Measurements from ENCODE around the gene ITGA11. TPM values are rescaled to one million over a fixed set of nuclear protein-coding genes. Genes with fewer than 3 reads are reported as not detected.

Gene ITGA11
- polyA plus RNA-seq, 1 of the 3 experiments (the other 2 are of a cell fraction), result 0.49 TPM

DNA sequence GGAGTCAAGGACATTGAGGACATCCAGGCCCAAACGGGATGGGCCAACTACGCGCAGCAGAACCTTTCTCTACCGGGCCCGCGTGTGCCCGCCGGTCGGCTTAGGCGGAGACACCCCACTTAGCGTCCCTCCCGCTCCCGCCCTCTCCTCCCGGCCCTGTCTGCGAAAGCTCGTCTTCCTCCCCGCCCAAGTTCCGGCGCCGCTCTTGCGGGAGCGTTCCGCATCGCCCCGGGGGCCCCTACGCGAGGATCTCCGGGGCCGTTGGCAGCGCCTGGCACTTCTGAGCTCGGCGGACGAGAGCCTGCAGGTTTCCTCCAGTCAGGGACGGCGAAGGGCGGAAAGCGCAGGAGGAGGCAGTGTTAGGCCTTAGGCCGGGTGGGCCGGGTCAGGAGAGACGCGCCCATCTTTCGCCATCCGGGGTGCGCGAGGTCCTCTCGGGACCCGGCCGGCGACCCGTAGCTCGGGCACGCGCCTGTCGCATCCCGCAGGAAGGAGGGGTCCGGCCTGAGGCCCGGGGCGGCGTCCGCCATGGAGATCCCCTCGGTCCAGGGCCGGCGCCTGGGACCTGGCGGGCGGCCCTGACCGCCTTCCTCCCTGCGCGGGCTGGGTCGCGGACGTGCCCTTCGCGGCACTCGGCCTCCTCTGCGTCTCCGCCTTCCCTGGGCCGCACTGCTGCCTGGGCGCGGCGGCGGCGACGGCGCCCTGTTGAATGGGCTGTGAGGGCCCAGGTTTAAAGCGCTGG lies 154.2 kb downstream of the ITGA11 start, which contains the start of gene FEM1B (continued):
- TF ChIP-seq FOXM1 (IDR thresholded peaks at IDR 0.05; ENCODE audit: low read depth) (0 out of 2 replicates have a peak, but pooled peaks have one; percentile 54), FOXJ3 (CRISPR knock-in tag; IDR thresholded peaks at IDR 0.05) (peak; percentile 48; the same call in 1 of the 2 replicates), RFX5 (IDR thresholded peaks at IDR 0.05; ENCODE audit: low read length) (no peak), POLR2AphosphoS5 (IDR thresholded peaks at IDR 0.05; ENCODE audit: low read depth, low read length) (peak; percentile 80), TAF1 (IDR thresholded peaks at IDR 0.05; ENCODE audit: borderline replicate concordance, low read depth, low read length) (peak; percentile 95), JUND (IDR thresholded peaks at IDR 0.05) (no peak), NRF1 (IDR thresholded peaks at IDR 0.05; ENCODE audit: low read depth, low read length) (peak; percentile 42), EP300 (IDR thresholded peaks at IDR 0.05; ENCODE audit: borderline replicate concordance in 1 of 2, low read depth in 1 of 2, low read length in 1 of 2) (peak in 1 of 2 experiments; percentile 26; a peak in 1 of 4 replicates), GABPA (IDR thresholded peaks at IDR 0.05; ENCODE audit: low read depth) (peak; percentile 81), FOSL2 (IDR thresholded peaks at IDR 0.05; ENCODE audit: borderline replicate concordance, low read depth) (peak; percentile 6; the same call in 1 of the 2 replicates), EZH2phosphoT487 (IDR thresholded peaks at IDR 0.05; ENCODE audit: borderline replicate concordance, low read depth) (no peak), SMC3 (IDR thresholded peaks at IDR 0.05; ENCODE audit: low read depth, low read length) (no peak), YY1 (IDR thresholded peaks at IDR 0.05; ENCODE audit: low read depth) (0 out of 2 replicates have a peak, but pooled peaks have one; percentile 42), RCOR1 (IDR thresholded peaks at IDR 0.05; ENCODE audit: low read length) (no peak), SIN3A (IDR thresholded peaks at IDR 0.05; ENCODE audit: borderline replicate concordance, low read depth, low read length) (no peak; the same call in 1 of the 2 replicates), MEF2A (IDR thresholded peaks at IDR 0.05; ENCODE audit: borderline replicate concordance, low read depth) (peak; percentile 34; the same call in 1 of the 2 replicates)
- TF ChIP-seq, protein P1, sequence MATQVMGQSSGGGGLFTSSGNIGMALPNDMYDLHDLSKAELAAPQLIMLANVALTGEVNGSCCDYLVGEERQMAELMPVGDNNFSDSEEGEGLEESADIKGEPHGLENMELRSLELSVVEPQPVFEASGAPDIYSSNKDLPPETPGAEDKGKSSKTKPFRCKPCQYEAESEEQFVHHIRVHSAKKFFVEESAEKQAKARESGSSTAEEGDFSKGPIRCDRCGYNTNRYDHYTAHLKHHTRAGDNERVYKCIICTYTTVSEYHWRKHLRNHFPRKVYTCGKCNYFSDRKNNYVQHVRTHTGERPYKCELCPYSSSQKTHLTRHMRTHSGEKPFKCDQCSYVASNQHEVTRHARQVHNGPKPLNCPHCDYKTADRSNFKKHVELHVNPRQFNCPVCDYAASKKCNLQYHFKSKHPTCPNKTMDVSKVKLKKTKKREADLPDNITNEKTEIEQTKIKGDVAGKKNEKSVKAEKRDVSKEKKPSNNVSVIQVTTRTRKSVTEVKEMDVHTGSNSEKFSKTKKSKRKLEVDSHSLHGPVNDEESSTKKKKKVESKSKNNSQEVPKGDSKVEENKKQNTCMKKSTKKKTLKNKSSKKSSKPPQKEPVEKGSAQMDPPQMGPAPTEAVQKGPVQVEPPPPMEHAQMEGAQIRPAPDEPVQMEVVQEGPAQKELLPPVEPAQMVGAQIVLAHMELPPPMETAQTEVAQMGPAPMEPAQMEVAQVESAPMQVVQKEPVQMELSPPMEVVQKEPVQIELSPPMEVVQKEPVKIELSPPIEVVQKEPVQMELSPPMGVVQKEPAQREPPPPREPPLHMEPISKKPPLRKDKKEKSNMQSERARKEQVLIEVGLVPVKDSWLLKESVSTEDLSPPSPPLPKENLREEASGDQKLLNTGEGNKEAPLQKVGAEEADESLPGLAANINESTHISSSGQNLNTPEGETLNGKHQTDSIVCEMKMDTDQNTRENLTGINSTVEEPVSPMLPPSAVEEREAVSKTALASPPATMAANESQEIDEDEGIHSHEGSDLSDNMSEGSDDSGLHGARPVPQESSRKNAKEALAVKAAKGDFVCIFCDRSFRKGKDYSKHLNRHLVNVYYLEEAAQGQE (IDR thresholded peaks at IDR 0.05; ENCODE audit: low read depth, low read length), result peak; percentile 58
- TF ChIP-seq, protein P2, sequence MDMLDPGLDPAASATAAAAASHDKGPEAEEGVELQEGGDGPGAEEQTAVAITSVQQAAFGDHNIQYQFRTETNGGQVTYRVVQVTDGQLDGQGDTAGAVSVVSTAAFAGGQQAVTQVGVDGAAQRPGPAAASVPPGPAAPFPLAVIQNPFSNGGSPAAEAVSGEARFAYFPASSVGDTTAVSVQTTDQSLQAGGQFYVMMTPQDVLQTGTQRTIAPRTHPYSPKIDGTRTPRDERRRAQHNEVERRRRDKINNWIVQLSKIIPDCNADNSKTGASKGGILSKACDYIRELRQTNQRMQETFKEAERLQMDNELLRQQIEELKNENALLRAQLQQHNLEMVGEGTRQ (IDR thresholded peaks at IDR 0.05; ENCODE audit: borderline replicate concordance, low read depth, low read length), result no peak
- TF ChIP-seq, protein P3, sequence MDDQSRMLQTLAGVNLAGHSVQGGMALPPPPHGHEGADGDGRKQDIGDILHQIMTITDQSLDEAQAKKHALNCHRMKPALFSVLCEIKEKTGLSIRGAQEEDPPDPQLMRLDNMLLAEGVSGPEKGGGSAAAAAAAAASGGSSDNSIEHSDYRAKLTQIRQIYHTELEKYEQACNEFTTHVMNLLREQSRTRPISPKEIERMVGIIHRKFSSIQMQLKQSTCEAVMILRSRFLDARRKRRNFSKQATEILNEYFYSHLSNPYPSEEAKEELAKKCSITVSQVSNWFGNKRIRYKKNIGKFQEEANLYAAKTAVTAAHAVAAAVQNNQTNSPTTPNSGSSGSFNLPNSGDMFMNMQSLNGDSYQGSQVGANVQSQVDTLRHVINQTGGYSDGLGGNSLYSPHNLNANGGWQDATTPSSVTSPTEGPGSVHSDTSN (IDR thresholded peaks at IDR 0.05), result peak; percentile 23; the same call in 1 of the 2 replicates

Data from SK-N-SH (cell line).